Peyer's patch (tissue), 4 donors: ENCODE results near the gene ATP9A.
"Not testable (repeated sequence)": the region's sequence is repeated elsewhere in the genome, so short reads cannot be mapped to it uniquely, and the experiment has no call there.

Experiments
- CTCF ChIP-seq, 6 experiments: fragments of 450-650 bp in 4 of 6; fragments of 200-600 bp in 2 of 6; sonication (generic) in 1 of 6; IDR thresholded peaks; one replicate each; pipeline ENCODE4 v1.5.1; 2017 to 2019; ENCODE audit warnings: antibody characterized with exemption in 6 of 6, mild to moderate bottlenecking in 3 of 6, moderate library complexity in 1 of 6
- POLR2A ChIP-seq, 2 donors: fragments of 450-650 bp; IDR thresholded peaks; one replicate each; pipeline ENCODE4 v1.5.1; 2017; ENCODE audit warnings: antibody characterized with exemption in 2 of 2, mild to moderate bottlenecking in 2 of 2, moderate library complexity in 2 of 2

DNA sequence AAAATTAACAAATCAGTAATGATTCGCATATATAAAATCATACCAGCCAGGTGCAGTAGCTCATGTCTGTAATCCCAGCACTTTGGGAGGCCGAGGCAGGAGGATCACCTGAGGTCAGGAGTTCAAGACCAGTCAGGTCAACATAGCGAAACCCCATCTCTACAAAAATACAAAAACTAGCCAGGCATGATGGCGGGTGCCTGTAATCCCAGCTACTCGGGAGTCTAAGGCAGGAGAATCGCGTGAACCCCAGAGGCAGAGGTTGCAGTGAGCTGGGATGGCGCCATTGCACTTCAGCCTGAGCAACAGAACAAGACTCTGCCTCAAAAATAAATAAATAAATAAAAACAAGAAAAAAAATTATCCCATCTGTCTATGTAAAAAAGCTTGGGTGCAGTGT is 124.4 kb downstream of the ATP9A start:
- TF ChIP-seq CTCF, POLR2A (IDR thresholded peaks at IDR 0.05): not testable (repeated sequence)
